ENCODE measurements around the gene PDE4DIP.
"Not testable (repeated sequence)": the region's sequence is repeated elsewhere in the genome, so short reads cannot be mapped to it uniquely, and the experiment has no call there.

The PDE4DIP gene

DNA sequence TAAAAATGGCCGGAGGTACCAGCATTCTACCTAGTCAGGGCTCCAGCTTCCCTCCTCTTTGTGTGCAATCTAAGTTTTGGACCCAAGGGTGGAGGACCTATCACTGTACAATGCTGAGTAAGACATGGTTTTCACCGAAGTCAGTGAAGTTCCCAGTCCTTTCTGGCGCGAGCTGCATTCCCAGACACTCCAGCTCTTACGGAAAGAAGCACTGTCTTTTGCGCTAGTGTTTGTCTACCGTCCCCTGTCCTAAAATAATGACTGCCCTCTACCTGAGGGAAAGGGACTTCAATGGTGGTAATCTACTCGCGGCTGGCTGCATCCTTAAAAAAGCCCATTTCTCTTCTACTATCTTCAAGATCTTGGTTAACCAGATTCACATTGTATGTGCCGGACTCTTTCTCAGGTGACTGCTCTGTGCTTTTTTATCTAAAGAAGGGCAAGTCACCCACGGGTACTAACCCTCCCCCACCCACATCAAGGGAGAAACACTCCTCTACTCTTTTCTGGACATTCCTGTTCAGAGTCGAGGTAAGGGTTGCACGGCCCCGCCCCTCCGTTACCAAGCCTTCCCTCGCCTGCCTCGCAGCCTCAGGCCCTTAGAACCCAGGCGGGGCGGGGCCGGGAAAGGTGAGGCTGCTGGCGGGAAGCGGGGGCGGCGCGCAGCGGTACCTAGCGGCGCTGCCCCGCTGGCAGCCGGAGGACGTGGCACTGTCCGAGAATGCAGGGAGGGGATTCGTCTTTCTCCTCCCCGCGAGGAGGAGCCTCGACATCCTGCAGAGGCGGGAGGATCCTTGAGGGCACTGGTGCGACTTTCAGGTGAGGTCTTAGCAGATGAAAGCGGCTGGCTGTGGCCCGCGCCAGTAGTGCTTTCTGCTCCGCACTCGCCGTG, 107.4 kb downstream of the PDE4DIP start:
- peak overlapping the region; percentile 61 for H3K4me3 ChIP-seq (ENCODE audit: low read depth, low read length)
- CTCF ChIA-PET; POLR2A ChIA-PET; DNase-seq (ENCODE audit: low read depth, low spot score): not testable (repeated sequence)

DNA sequence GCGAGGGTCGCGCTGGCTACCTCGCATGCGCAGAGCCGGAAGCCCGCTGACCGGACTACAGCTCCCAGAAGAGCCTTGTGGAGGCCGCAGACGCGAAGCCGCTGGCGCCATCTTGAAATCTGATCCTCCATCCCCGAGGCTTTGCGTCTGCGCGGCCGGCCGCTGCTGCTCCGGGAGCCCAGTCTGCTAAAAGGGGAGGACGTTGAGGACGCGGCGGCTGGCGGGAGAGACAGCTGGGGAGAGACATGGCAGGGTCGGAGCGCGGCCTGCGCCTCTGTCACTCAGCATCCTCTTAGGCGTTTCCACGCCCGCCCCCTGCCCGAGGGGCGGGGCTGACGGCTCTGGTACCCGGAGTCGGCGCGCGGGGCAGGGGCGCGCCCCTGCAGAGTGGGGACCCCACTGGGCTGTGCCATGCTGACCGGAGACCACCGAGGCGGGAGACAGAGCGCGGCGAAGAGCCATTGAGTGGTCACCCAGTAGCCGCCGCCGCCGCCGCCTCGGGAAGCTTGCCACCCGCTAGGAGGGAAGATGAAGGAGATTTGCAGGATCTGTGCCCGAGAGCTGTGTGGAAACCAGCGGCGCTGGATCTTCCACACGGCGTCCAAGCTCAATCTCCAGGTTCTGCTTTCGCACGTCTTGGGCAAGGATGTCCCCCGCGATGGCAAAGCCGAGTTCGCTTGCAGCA, 108.2 kb downstream of the PDE4DIP start:
- H3K4me3 ChIP-seq (ENCODE audit: low read depth, low read length) = peak overlapping the region; percentile 65
- CTCF ChIA-PET; DNase-seq (ENCODE audit: low read depth, low spot score); POLR2A ChIA-PET: not testable (repeated sequence)

DNA sequence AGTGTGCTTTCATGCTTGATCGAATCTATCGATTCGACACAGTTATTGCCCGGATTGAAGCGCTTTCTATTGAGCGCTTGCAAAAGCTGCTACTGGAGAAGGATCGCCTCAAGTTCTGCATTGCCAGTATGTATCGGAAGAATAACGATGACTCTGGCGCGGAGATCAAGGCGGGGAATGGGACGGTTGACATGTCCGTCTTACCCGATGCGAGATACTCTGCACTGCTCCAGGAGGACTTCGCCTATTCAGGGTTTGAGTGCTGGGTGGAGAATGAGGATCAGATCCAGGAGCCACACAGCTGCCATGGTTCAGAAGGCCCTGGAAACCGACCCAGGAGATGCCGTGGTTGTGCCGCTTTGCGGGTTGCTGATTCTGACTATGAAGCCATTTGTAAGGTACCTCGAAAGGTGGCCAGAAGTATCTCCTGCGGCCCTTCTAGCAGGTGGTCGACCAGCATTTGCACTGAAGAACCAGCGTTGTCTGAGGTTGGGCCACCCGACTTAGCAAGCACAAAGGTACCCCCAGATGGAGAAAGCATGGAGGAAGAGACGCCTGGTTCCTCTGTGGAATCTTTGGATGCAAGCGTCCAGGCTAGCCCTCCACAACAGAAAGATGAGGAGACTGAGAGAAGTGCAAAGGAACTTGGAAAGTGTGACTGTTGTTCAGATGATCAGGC, 108.8 kb downstream of the PDE4DIP start:
- CTCF ChIA-PET; POLR2A ChIA-PET; DNase-seq (ENCODE audit: low read depth, low spot score): not testable (repeated sequence)
- H3K4me3 ChIP-seq (ENCODE audit: low read depth, low read length) = peak overlapping the region; percentile 65

DNA sequence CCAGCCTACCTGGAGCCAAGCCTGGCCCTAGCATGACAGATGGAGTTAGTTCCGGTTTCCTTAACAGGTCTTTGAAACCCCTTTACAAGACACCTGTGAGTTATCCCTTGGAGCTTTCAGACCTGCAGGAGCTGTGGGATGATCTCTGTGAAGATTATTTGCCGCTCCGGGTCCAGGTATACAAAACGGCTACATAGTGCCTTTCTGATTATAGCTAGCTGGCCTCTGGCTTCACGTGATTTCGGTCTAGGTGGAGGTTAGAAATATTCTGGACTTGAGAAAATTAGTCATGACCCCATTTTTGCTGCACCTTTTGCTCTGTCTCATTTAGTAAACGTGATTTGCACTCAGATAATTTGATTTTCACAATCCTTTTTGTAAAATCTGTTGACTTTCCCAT, 109.5 kb downstream of the PDE4DIP start:
- POLR2A ChIA-PET; CTCF ChIA-PET; DNase-seq (ENCODE audit: low read depth, low spot score): not testable (repeated sequence)
- peak overlapping the region; percentile 51 for H3K4me3 ChIP-seq (ENCODE audit: low read depth, low read length)

DNA sequence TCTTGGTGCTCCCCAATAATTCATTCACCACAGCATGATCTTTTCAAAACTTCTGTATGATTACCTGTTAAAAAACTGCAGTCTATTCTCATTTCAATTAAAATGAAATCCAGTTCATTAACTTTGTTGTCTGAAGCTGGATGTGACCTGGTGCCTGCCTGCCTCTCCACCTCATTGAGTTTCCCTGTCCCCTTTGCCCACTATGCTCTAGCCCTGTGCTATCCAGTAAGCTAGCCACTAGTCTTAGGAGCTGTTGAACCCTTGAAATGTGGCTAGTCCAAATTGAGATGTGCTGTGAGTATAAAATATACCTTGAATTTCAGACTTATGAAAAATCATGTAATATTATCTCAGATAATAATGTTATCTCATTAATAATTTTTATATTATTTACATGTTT, 114.1 kb downstream of the PDE4DIP start:
- CTCF ChIA-PET; POLR2A ChIA-PET; H3K4me3 ChIP-seq (ENCODE audit: low read depth, low read length); DNase-seq (ENCODE audit: low read depth, low spot score): not testable (repeated sequence)

DNA sequence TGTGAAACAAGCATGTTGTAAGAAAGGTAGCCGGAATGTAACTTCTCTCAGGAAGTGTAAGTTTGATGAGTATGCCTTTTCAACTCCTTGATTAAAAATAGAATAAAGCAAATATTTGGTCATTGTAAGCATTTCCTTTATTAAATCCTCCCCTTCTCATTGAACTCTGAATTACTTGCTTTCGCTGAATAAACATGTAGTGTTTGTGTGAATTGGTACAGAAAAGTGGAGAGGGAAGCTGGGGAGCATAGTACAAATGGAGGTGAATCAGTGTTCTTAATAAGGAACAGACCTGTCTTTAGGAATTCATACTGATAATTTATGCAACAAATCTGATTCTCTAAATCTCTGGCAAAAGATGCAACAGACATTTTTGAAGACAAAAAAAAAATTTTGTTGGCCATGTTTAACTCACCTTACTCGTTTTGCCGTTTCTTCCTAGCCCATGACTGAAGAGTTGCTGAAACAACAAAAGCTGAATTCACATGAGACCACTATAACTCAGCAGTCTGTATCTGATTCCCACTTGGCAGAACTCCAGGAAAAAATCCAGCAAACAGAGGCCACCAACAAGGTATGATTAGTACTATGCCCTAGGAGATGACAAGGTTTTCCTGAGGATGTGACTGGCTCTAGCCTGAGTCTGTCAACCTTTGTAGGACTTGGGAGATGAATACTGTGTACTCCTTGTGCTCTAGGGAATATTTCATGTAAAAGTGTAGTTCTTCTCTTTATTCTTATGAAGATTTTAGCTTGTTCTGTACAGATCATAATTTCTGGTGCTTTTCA, 116.2 kb downstream of the PDE4DIP start:
- DNase-seq (ENCODE audit: low read depth, low spot score); CTCF ChIA-PET; H3K4me3 ChIP-seq (ENCODE audit: low read depth, low read length); POLR2A ChIA-PET: not testable (repeated sequence)

DNA sequence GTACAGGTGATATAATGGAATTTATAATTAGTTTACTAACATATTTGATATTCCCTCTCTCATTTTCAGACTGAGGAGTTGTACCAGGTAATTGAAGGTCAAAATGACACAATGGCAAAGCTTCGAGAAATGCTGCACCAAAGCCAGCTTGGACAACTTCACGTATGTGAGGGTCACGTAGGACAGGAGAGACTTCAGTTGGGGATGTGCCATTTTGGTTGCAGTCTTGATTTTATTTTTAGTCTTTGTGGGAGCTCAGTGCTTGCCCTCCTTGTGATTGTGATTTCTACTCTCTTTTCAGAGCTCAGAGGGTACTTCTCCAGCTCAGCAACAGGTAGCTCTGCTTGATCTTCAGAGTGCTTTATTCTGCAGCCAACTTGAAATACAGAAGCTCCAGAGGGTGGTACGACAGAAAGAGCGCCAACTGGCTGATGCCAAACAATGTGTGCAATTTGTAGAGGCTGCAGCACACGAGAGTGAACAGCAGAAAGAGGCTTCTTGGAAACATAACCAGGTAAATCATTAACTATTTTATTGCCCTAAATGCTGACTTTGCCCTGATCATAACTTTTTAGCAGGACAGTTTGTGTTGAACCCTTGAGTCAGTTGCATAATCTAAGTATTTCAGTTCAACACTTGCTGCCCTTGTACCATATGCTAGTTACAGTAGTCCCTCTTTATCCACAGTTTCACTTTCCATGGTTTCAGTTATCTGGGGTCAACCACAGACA, 118.1 kb downstream of the PDE4DIP start:
- H3K4me3 ChIP-seq (ENCODE audit: low read depth, low read length); DNase-seq (ENCODE audit: low read depth, low spot score); CTCF ChIA-PET; POLR2A ChIA-PET: not testable (repeated sequence)

DNA sequence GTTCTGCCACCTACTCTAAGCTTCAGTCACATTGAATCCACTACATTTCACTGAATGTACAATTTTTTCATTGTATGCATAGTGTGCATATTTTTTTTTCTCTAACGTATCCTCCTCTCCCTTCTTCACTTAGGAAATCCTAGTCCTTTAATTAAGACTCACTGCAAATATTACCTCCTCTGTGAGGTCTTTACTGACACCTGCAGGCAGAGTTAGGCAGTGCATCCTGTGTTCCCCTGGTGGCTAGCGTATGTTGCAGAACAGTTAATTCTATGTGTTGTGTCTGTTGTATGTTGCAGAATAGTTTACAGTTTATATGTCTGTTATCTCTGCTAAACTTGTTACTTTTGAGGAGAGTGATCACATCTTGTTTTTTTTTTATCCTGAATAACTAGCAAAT, 121.9 kb downstream of the PDE4DIP start:
- H3K4me3 ChIP-seq (ENCODE audit: low read depth, low read length); POLR2A ChIA-PET; DNase-seq (ENCODE audit: low read depth, low spot score); CTCF ChIA-PET: not testable (repeated sequence)

DNA sequence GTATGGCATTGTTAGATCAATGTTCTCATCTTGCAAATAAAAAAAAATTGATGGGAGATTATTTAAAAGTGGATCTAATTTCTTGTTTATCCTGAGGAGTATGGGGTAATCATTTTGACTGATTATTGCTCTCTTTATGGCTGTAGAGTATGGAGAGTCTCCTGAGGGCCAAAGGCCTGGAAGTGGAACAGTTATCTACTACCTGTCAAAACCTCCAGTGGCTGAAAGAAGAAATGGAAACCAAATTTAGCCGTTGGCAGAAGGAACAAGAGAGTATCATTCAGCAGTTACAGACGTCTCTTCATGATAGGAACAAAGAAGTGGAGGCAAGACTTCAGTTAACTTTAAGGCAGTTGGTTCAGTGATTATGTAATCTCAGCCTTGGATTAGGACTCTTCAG, 123.4 kb downstream of the PDE4DIP start:
- DNase-seq (ENCODE audit: low read depth, low spot score); H3K4me3 ChIP-seq (ENCODE audit: low read depth, low read length); CTCF ChIA-PET; POLR2A ChIA-PET: not testable (repeated sequence)

DNA sequence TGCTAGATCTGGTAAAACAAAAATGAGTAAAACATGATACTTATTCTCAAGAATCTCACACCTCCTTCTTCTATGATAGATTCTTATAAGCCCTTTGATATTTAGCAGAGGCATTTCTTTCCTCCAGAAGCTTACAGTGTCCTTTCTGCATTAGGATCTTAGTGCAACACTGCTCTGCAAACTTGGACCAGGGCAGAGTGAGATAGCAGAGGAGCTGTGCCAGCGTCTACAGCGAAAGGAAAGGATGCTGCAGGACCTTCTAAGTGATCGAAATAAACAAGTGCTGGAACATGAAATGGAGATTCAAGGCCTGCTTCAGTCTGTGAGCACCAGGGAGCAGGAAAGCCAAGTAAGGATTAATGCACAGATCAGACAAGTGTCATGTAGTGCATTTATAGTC, 124.5 kb downstream of the PDE4DIP start:
- DNase-seq (ENCODE audit: low read depth, low spot score); CTCF ChIA-PET; POLR2A ChIA-PET; H3K4me3 ChIP-seq (ENCODE audit: low read depth, low read length): not testable (repeated sequence)

DNA sequence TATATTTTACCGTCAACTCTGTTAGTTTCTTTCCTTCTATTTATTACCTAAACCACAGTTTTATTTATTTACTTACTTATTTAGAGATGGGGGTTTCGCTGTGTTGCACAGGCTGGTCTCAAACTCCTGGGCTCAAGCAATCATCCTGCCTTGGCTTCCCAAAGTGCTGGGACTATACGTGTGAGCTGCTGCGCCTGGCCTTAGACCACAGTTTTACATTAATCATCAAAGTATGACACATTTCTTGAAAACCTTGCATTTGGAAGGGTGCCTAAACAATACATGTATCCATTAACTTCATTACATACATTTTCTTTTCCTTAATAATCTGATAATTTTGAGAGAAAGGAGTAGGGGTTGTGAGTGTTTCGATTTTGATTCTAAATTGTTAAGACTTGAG, 124.9 kb downstream of the PDE4DIP start:
- POLR2A ChIA-PET; CTCF ChIA-PET; DNase-seq (ENCODE audit: low read depth, low spot score); H3K4me3 ChIP-seq (ENCODE audit: low read depth, low read length): not testable (repeated sequence)

DNA sequence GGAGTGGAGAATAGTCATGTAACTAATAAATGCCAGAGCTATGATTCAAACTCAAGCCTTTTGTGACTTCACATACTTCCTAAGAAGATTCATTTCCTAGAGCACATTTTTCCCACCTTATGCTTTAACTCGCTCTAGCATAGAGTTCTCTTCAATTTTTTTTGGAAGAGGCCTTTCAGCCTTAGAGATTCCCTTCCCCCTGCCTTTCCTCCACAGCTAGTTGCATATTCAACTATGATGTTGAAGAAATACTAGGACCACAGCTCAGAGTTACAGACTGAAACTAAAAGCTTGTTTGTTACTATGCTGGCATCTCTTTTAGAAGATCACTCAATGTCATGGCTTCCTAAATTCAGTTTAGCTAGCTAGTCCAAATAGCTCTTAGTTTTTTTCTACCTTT, 131.2 kb downstream of the PDE4DIP start:
- POLR2A ChIA-PET; CTCF ChIA-PET; H3K4me3 ChIP-seq (ENCODE audit: low read depth, low read length): not testable (repeated sequence)
- DNase-seq (ENCODE audit: low read depth, low spot score) = peak; percentile 10

DNA sequence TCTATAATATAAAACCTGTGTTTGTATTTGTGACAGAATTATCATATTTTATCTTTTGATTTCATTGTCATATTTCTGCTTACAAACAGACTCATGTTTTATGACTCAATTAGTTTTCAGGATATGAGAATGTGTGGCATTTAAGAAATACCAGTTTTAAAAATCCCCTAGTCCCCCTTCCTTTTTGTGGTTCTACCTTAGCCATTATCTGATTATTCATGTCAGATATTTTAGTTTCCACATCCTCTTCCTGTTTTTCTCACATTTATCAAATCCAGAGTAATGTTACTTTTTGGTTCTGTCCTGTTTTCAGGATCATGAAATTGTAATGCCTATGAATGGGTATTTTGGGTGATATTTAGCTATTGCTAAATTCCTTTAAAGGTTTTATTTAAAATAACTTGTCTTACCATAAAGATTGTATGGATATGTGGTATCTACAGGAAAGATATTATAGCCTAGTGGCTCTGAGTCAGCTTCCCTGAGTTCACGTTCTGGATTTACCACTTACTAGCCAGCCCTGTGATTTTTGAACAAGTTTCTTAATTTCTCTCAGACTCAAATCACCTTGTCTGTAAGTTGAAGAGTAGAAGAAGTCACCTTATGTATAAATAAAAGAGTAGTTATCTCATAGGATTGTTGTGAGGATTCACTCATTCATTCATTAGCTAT, 131.8 kb downstream of the PDE4DIP start:
- DNase-seq (ENCODE audit: low read depth, low spot score); CTCF ChIA-PET; H3K4me3 ChIP-seq (ENCODE audit: low read depth, low read length); POLR2A ChIA-PET: not testable (repeated sequence)

DNA sequence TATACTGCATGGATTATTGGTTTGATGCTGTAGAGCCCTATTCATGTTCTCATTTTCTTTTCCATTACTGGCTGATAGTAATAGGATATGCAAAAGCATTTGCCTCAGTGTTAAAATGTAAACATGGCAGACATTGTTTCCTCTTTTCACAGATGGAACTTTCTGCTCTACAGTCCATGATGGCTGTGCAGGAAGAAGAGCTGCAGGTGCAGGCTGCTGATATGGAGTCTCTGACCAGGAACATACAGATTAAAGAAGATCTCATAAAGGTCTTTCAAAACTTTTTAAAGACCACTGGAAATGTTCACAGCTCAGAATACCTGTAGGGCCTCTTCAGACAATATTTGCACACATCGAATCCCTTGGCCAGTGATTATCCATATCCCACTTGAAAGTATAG, 133.6 kb downstream of the PDE4DIP start:
- CTCF ChIA-PET; POLR2A ChIA-PET; DNase-seq (ENCODE audit: low read depth, low spot score); H3K4me3 ChIP-seq (ENCODE audit: low read depth, low read length): not testable (repeated sequence)

DNA sequence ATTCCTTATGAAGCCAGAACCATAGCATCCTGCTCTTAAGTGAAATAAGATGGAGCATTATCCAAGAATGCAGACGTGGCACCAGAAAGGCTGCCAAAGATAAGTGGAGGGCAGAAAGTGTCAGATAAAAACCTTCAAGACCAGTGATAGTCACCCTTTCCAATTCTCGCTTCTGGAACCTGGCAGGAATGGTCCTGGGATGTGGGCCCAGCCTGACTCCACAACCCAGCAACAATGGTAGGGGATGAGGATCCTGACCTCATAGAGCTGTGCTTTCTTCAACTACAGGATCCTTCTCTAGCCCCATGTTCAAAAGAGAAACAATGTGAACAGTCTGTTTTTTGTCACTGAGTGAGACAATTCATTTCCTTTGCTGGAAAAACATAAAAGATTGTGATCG, 145.2 kb downstream of the PDE4DIP start:
- H3K4me3 ChIP-seq (ENCODE audit: low read depth, low read length); CTCF ChIA-PET; POLR2A ChIA-PET; DNase-seq (ENCODE audit: low read depth, low spot score): not testable (repeated sequence)

All from AG04449 (cell line).